COR-L47 (cell line): ENCODE measurements around the gene CYP27C1.
A peak's percentile ranks its signal among the peaks of the same experiment; 100 is the strongest.
"Not testable (repeated sequence)": the region's sequence is repeated elsewhere in the genome, so short reads cannot be mapped to it uniquely, and the experiment has no call there.

Experiments
- DNase-seq: peaks from one replicate; lab custom pipeline; 2025; lab: John Stamatoyannopoulos, UW

CYP27C1 gene

DNA sequence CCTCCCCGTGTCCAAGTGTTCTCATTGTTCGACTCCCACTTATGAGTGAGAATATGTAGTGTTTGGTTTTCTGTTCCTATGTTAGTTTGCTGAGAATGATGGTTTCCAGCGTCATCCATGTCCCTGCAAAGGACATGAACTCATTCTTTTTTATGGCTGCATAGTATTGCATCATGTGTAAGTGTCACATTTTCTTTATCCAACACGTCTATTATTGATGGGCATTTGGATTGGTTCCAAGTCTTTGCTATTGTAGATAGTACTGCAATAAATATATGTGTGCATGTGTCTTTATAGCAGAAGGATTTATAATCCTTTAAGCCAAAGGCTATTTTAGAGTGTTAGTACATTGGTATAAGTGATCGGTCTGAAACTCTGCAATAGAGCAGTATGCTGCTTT lies 4.0 kb upstream of the CYP27C1 start:
- DNase-seq, result not testable (repeated sequence)

GRCh38 chr2:127220768-127221527 lies 849 bp upstream of the CYP27C1 start:
- no peak for DNase-seq

DNA sequence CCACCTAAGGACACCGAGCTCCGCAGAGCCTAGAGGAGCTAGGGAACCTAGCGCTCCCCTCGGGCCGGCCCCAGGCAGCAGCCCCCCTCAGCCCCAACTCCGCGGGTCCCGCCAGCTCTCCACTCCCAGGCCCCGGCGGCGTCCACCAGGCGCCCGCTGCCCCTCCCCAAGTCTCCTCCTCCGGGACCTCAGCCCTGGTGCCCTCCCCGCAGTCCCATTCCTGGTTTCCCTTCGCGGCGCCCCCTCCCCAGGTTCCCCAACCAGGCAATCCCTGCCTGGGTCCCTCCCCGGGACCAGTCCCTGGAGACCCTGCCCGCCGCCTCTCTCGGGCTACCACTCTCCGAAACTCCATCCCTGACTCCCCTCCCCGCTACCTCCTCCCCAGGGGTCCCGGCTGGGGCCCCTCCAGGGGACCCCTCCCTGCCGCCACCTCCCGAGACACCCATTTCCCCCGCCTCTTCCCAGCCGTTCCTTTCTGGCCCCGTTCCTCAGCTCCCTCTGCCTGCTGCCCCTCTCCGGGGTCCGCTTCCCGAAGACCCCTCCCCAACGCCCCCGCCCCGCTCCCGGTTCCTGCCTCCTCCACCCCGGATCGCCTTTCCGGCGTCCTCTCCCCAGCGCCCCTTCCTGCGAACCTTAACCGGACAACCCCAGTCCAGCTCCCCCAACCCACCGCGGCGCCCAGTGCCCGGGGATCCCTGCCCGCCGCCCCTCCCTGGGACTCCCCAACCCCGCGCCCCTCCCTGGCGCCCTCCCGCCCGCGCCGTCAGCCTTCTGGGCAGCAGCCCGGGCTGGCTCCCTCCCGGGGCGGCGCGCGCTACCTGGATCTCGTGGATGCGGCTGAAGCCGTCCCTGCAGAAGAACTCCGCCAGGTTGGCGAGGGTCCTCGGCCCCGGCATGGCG lies 678 bp downstream of the CYP27C1 start:
- peak; percentile 16 for DNase-seq

GRCh38 chr2:127218812-127219170 lies 1.3 kb downstream of the CYP27C1 start:
- DNase-seq, result no peak

- DNase-seq, result no peak
Observed at GRCh38 chr2:127217470-127218325, 2.4 kb downstream of the CYP27C1 start.

- DNase-seq, result no peak
Observed at GRCh38 chr2:127216593-127216992, 3.5 kb downstream of the CYP27C1 start.

- no peak for DNase-seq
Observed at GRCh38 chr2:127216095-127216494, 4.0 kb downstream of the CYP27C1 start.

GRCh38 chr2:127214201-127214600 lies 5.9 kb downstream of the CYP27C1 start:
- DNase-seq, result not testable (repeated sequence)

DNA sequence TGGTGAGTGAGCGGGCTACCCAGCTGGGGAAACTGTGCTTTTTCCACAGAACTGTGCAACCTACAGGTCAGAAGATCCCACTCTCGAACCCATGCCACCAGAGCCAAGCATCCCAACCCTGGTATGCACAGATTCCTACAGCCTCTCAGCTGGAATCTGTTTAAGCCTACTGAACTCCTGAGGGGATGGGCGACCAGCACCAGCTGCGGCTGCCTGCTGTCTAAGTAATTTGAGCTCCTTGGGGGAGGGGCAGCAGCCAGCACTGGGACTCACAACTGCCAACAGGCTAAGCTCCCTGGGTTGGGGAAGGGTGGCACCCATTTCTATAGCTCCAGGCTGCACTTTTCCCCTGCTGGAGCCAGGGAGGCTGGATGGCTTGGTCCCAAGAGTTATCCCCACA lies 11.8 kb downstream of the CYP27C1 start:
- peak; percentile 96 for DNase-seq

- DNase-seq, result no peak
Observed at GRCh38 chr2:127205218-127206125, 14.6 kb downstream of the CYP27C1 start.

- no peak for DNase-seq
Observed at GRCh38 chr2:127201452-127201851, 18.6 kb downstream of the CYP27C1 start.

GRCh38 chr2:127200962-127201361 lies 19.1 kb downstream of the CYP27C1 start:
- DNase-seq, result no peak

- no peak for DNase-seq
Observed at GRCh38 chr2:127199223-127199622, 20.9 kb downstream of the CYP27C1 start.

GRCh38 chr2:127197475-127198385 lies 22.4 kb downstream of the CYP27C1 start:
- peak; percentile 79 for DNase-seq

DNA sequence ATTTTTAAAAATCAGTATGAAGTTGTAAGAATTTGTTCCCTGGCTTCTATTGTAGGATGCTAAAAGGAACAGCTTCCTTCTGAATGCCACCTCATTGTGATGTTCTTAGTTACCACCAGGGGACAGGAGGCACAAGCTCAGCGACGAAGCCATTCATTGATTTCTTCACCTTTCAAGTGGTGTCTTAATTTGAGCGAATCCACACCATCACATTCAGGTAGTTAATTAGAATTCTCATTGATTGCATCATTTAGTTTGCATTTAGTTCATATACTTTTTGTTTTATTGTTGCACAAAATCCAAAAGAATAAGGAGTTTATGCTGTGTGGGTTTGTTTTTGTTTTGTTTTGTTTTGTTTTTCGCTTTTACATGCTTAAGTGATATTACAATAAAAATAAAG lies 23.1 kb downstream of the CYP27C1 start:
- peak; percentile 38 for DNase-seq

GRCh38 chr2:127196549-127196948 lies 23.6 kb downstream of the CYP27C1 start:
- no peak for DNase-seq

- no peak for DNase-seq
Observed at GRCh38 chr2:127195140-127196074, 24.7 kb downstream of the CYP27C1 start.

- no peak for DNase-seq
Observed at GRCh38 chr2:127194447-127194846, 25.7 kb downstream of the CYP27C1 start.

DNA sequence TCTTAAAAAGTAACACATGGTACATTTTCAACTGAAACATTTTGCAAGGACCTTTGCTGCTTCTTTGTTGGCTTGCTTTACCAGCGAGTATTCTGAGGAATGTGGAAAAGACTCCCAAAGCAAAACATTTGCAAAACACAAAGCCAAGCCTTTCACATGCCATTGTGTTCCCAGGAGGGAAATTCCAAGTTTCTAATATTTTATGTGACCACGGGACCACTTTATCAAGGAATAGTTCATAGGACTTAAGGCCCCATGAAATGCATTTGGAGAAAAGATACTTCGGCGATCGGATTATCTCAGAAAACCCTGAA lies 26.2 kb downstream of the CYP27C1 start:
- no peak for DNase-seq
